IgD-negative memory B cell (primary cell): ENCODE measurements around the gene SLC47A2. TPM values are rescaled to one million over a fixed set of nuclear protein-coding genes. Genes with fewer than 3 reads are reported as not detected.
"Not testable (repeated sequence)": the region's sequence is repeated elsewhere in the genome, so short reads cannot be mapped to it uniquely, and the experiment has no call there.

Experiments
- H3K27ac Mint-ChIP-seq, 3 donors: one replicate each; pipeline ENCODE4 v1.8.0; 2020 to 2022; ENCODE audit warnings: mild to moderate bottlenecking in 3 of 3, mixed read lengths in 3 of 3, moderate library complexity in 1 of 3
- H3K27me3 Mint-ChIP-seq: one replicate; pipeline ENCODE4 v1.8.0; 2021; ENCODE audit warnings: mixed read lengths
- H3K36me3 Mint-ChIP-seq: one replicate; pipeline ENCODE4 v1.8.0; 2020; ENCODE audit warnings: mild to moderate bottlenecking, mixed read lengths
- H3K4me1 Mint-ChIP-seq, 3 donors: one replicate each; pipeline ENCODE4 v1.8.0; 2020 to 2022; ENCODE audit warnings: mixed read lengths in 3 of 3, mild to moderate bottlenecking in 1 of 3
- H3K4me3 Mint-ChIP-seq, 4 donors: one replicate each; pipeline ENCODE4 v1.8.0; 2020 to 2022; ENCODE audit warnings: mild to moderate bottlenecking in 4 of 4, mixed read lengths in 4 of 4, moderate library complexity in 3 of 4
- H3K9me3 Mint-ChIP-seq, 3 donors: one replicate each; pipeline ENCODE4 v1.8.0; 2020 to 2021; ENCODE audit warnings: mixed read lengths in 3 of 3, mild to moderate bottlenecking in 1 of 3
- polyA plus RNA-seq: library from polyadenylated mRNA; unstranded; fragments of 300-500 nt; fragmentation: Illumina TruSeq; gene quantifications from one replicate; pipeline ENCODE4 v1.2.3, GENCODE V29; 2021

SLC47A2 gene
- polyA plus RNA-seq, 1 donor from 2014 or later, result 0.15 TPM

GRCh38 chr17:19712436-19713004, 3.9 kb downstream of the SLC47A2 start:
- Mint-ChIP-seq H3K4me3 (no peak overlapping the region), H3K27me3 (no peaks in the 10 kb centered on the region), H3K27ac (no peak overlapping the region), H3K9me3 (no peaks in the 10 kb centered on the region), H3K36me3 (no peaks in the 10 kb centered on the region), H3K4me1 (no peaks in the 10 kb centered on the region)

- H3K4me3 Mint-ChIP-seq, result no peak overlapping the region
- H3K27ac Mint-ChIP-seq, result no peak overlapping the region
- no peaks in the 10 kb centered on the region for H3K36me3 Mint-ChIP-seq
- H3K4me1 Mint-ChIP-seq, result no peaks in the 10 kb centered on the region
- H3K9me3 Mint-ChIP-seq, result no peaks in the 10 kb centered on the region
- H3K27me3 Mint-ChIP-seq, result no peaks in the 10 kb centered on the region
Observed at GRCh38 chr17:19709841-19710240, 6.5 kb downstream of the SLC47A2 start.

- no peak overlapping the region for H3K4me3 Mint-ChIP-seq
- H3K27ac Mint-ChIP-seq, result no peak overlapping the region
Observed at GRCh38 chr17:19708431-19709175, 7.8 kb downstream of the SLC47A2 start.

GRCh38 chr17:19707728-19708221, 8.6 kb downstream of the SLC47A2 start:
- Mint-ChIP-seq H3K4me3 (no peak overlapping the region), H3K36me3 (no peaks in the 10 kb centered on the region), H3K9me3 (no peaks in the 10 kb centered on the region), H3K27me3 (no peaks in the 10 kb centered on the region), H3K4me1 (no peaks in the 10 kb centered on the region), H3K27ac (no peak overlapping the region)

More at GRCh38 chr17:19708431-19709175, 7.8 kb downstream of the SLC47A2 start:
- Mint-ChIP-seq H3K4me1 (no peaks in the 10 kb centered on the region), H3K9me3 (no peaks in the 10 kb centered on the region), H3K27me3 (no peaks in the 10 kb centered on the region), H3K36me3 (no peaks in the 10 kb centered on the region)

- Mint-ChIP-seq H3K36me3 (no peaks in the 10 kb centered on the region), H3K27me3 (no peaks in the 10 kb centered on the region), H3K4me3 (no peak overlapping the region), H3K4me1 (no peaks in the 10 kb centered on the region), H3K27ac (no peak overlapping the region), H3K9me3 (no peaks in the 10 kb centered on the region)
Observed at GRCh38 chr17:19706791-19707727, 9.3 kb downstream of the SLC47A2 start.

GRCh38 chr17:19705771-19706770, 10.3 kb downstream of the SLC47A2 start:
- no peaks in the 10 kb centered on the region for H3K36me3 Mint-ChIP-seq
- no peaks in the 10 kb centered on the region for H3K4me1 Mint-ChIP-seq
- no peak overlapping the region for H3K4me3 Mint-ChIP-seq
- H3K27ac Mint-ChIP-seq, result no peak overlapping the region
- no peaks in the 10 kb centered on the region for H3K9me3 Mint-ChIP-seq
- no peaks in the 10 kb centered on the region for H3K27me3 Mint-ChIP-seq

- H3K27ac Mint-ChIP-seq, result no peak overlapping the region
- H3K27me3 Mint-ChIP-seq, result no peaks in the 10 kb centered on the region
- H3K9me3 Mint-ChIP-seq, result no peaks in the 10 kb centered on the region
- H3K36me3 Mint-ChIP-seq, result no peaks in the 10 kb centered on the region
- H3K4me3 Mint-ChIP-seq, result no peak overlapping the region
- H3K4me1 Mint-ChIP-seq, result no peaks in the 10 kb centered on the region
Observed at GRCh38 chr17:19705201-19705600, 11.2 kb downstream of the SLC47A2 start.

GRCh38 chr17:19703828-19704613, 12.4 kb downstream of the SLC47A2 start:
- H3K27me3 Mint-ChIP-seq, result no peaks in the 10 kb centered on the region
- H3K27ac Mint-ChIP-seq, result no peak overlapping the region
- no peaks in the 10 kb centered on the region for H3K4me1 Mint-ChIP-seq
- no peaks in the 10 kb centered on the region for H3K36me3 Mint-ChIP-seq
- H3K4me3 Mint-ChIP-seq, result no peak overlapping the region
- no peaks in the 10 kb centered on the region for H3K9me3 Mint-ChIP-seq

GRCh38 chr17:19703106-19703827, 13.1 kb downstream of the SLC47A2 start:
- Mint-ChIP-seq H3K4me3 (no peak overlapping the region), H3K36me3 (no peaks in the 10 kb centered on the region), H3K9me3 (no peaks in the 10 kb centered on the region), H3K4me1 (no peaks in the 10 kb centered on the region), H3K27me3 (no peaks in the 10 kb centered on the region), H3K27ac (no peak overlapping the region)

GRCh38 chr17:19702217-19702641, 14.2 kb downstream of the SLC47A2 start:
- Mint-ChIP-seq H3K4me3 (no peak overlapping the region), H3K36me3 (no peaks in the 10 kb centered on the region), H3K27me3 (no peaks in the 10 kb centered on the region), H3K4me1 (no peaks in the 10 kb centered on the region), H3K27ac (no peak overlapping the region), H3K9me3 (no peaks in the 10 kb centered on the region)

- H3K27ac Mint-ChIP-seq, result no peak overlapping the region
- H3K9me3 Mint-ChIP-seq, result no peaks in the 10 kb centered on the region
- H3K36me3 Mint-ChIP-seq, result peaks cover 4% of the 10 kb centered on the region
- no peak overlapping the region for H3K4me3 Mint-ChIP-seq
- H3K27me3 Mint-ChIP-seq, result no peaks in the 10 kb centered on the region
- H3K4me1 Mint-ChIP-seq, result no peaks in the 10 kb centered on the region
Observed at GRCh38 chr17:19686400-19687090, 29.8 kb downstream of the SLC47A2 start.

- not testable (repeated sequence) for H3K27ac Mint-ChIP-seq, H3K9me3 Mint-ChIP-seq, H3K27me3 Mint-ChIP-seq, H3K36me3 Mint-ChIP-seq, H3K4me3 Mint-ChIP-seq, H3K4me1 Mint-ChIP-seq
Observed at GRCh38 chr17:19684909-19685580, 31.3 kb downstream of the SLC47A2 start.
